K562 (cell line): ENCODE data around the gene CDX1. TPM values are rescaled to one million over a fixed set of nuclear protein-coding genes. Genes with fewer than 3 reads are reported as not detected.

Experiments used
- L3MBTL2 ChIP-seq: fragments of 450-650 bp; IDR thresholded peaks from 2 replicates; pipeline ENCODE4 v1.6.1; 2016; ENCODE audit warnings: mild to moderate bottlenecking, moderate library complexity
- ZNF764 ChIP-seq: fragments of 250-450 bp; sonication (Bioruptor Pico); IDR thresholded peaks from 2 replicates; pipeline ENCODE4 v1.4.0; 2020; ENCODE audit warnings: low read depth, mild to moderate bottlenecking, moderate library complexity
- polyA plus RNA-seq, 8 experiments: library from polyadenylated mRNA; depleted of rRNA in 4 of 8; stranded (reverse) in 5 of 8; unstranded in 3 of 8; fragments of >200 nt; fragmentation: Nextera tagmentation in 2 of 8; fragmentation: Illumina TruSeq in 1 of 8; extraction: Ambion mirVana in 2 of 8; extraction: Trizol in 1 of 8; gene quantifications; 2 replicates each; pipeline versions ENCODE4 v1.2.1 to v1.2.3, GENCODE V29; 2011 to 2014; ENCODE audit warnings: inconsistent platforms in 1 of 8, missing spikeins in 1 of 8
- total RNA-seq, 7 experiments: library from RNA; depleted of rRNA in 6 of 7; stranded (reverse); fragments of >200 nt in 6 of 7; fragmentation: Illumina TruSeq in 2 of 7; extraction: Trizol in 2 of 7; gene quantifications; 2 replicates each; pipeline versions ENCODE4 v1.2.1 to v1.2.3, GENCODE V29; 2011 to 2021; ENCODE audit warnings: low replicate concordance in 1 of 7
- TF ChIP-seq, protein P1 (sequence below), 2 experiments: fragments of 450-650 bp; formaldehyde crosslinking in 1 of 2; IDR thresholded peaks; 2 replicates each; pipeline versions ENCODE4 v1.4.0 to v1.6.1; 2014 to 2020; ENCODE audit warnings: mild to moderate bottlenecking in 2 of 2, borderline replicate concordance in 1 of 2, low read depth in 1 of 2

Gene CDX1
- total and polyA plus RNA-seq, 9 of the 15 experiments (the other 6 are each of a cell fraction or from before 2014, with no cell fraction given) = 0.06 to 0.16 TPM; not detected in 7

- TF ChIP-seq, protein P1, sequence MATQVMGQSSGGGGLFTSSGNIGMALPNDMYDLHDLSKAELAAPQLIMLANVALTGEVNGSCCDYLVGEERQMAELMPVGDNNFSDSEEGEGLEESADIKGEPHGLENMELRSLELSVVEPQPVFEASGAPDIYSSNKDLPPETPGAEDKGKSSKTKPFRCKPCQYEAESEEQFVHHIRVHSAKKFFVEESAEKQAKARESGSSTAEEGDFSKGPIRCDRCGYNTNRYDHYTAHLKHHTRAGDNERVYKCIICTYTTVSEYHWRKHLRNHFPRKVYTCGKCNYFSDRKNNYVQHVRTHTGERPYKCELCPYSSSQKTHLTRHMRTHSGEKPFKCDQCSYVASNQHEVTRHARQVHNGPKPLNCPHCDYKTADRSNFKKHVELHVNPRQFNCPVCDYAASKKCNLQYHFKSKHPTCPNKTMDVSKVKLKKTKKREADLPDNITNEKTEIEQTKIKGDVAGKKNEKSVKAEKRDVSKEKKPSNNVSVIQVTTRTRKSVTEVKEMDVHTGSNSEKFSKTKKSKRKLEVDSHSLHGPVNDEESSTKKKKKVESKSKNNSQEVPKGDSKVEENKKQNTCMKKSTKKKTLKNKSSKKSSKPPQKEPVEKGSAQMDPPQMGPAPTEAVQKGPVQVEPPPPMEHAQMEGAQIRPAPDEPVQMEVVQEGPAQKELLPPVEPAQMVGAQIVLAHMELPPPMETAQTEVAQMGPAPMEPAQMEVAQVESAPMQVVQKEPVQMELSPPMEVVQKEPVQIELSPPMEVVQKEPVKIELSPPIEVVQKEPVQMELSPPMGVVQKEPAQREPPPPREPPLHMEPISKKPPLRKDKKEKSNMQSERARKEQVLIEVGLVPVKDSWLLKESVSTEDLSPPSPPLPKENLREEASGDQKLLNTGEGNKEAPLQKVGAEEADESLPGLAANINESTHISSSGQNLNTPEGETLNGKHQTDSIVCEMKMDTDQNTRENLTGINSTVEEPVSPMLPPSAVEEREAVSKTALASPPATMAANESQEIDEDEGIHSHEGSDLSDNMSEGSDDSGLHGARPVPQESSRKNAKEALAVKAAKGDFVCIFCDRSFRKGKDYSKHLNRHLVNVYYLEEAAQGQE (IDR thresholded peaks at IDR 0.05; ENCODE audit: borderline replicate concordance) = peak; percentile 62
- TF ChIP-seq, protein P1 (CRISPR knock-in tag; IDR thresholded peaks at IDR 0.05; ENCODE audit: low read depth) = no peak
- TF ChIP-seq ZNF764 = peak; percentile 96
- peak; percentile 14; the same call in 1 of the 2 replicates for TF ChIP-seq L3MBTL2
- TF ChIP-seq, all 486 proteins: peak for 35
These were observed 44.4 kb upstream of the CDX1 start (continued) for GRCh38 chr5:150122158-150122510.
